ENCODE data around the gene PSMD6.

DNA sequence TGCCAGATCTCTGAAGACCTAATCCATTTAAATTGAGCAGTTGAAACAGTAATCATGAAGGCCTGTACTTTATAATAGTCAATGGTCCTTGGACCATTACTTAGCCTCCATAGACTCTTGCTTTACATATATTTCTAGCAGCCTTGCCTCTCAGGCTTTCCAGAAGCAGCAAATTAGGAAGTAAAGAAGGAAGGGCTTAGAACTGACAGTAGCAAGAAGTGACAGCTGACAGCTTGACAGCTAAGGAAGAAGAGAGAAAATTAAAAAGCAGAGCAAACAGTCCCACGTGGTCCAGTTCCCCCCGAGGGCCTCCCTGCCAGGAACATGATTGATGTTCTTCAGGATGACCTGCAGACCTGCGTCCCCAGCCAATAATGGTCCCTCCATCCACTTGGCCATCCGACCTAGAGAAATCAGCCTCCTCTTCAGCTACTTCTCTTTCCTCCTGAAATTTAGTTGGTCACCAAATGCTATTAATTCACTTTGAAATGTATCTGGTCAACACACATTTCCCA lies 15.0 kb upstream of the PSMD6 start:
- TF ChIP-seq EZH2phosphoT487 (IDR thresholded peaks at IDR 0.05; ENCODE audit: low read depth, severe bottlenecking, unreplicated experiment), result no peak
- no peak for TF ChIP-seq CTCF (IDR thresholded peaks at IDR 0.05; ENCODE audit: poor library complexity)
